Cardiac fibroblast (primary cell): Measurements from ENCODE around the gene GRPR.
A peak's percentile ranks its signal among the peaks of the same experiment; 100 is the strongest.

ENCODE experiments used
- DNase-seq, 2 donors: peaks; one replicate each; pipeline versions ENCODE4 v3.0.0 to v3.0.0-alpha.2; 2010; ENCODE audit warnings: low read depth in 2 of 2
- H3K4me3 ChIP-seq, 2 donors: replicated peaks in 1 of 2; 1 replicate in 1 of 2; 2 replicates in 1 of 2; pipeline ENCODE4 v1.5.1; 2011; ENCODE audit warnings: low read depth in 2 of 2, low read length in 2 of 2, mild to moderate bottlenecking in 2 of 2, moderate library complexity in 1 of 2
- TF ChIP-seq, protein P1 (sequence below): IDR thresholded peaks from one replicate; pipeline ENCODE4 v1.5.1; 2011; ENCODE audit warnings: low read depth, mild to moderate bottlenecking, low read length, inconsistent platforms

The GRPR gene

DNA sequence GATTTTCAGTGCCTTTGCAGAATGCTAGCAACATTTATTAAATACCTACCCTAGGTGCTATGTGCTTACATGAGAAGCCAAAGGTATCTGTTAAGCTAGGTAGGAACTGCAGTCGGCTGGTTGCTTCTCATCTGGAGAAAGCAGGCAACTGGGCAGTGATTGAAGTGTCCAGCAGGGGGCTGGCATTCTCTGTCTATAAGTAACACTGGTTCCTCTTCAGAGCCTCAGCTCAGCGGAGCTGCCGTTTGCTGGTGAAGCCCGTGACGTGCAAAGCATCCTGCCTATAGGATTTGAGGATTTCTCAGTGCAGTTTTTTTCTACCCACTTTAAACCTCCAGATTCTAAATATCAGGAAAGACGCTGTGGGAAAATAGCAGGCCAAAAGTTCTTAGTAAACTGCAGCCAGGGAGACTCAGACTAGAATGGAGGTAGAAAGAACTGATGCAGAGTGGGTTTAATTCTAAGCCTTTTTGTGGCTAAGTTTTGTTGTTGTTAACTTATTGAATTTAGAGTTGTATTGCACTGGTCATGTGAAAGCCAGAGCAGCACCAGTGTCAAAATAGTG, at the start of gene GRPR:
Gene GRPR, plus strand, starts transcription at position 344 of the 565 bp plus-strand sequence. CDS start 389 bp downstream, outside the sequence.
- no peak within 1 kb of the TSS for H3K4me3 ChIP-seq
- TF ChIP-seq, protein P1, sequence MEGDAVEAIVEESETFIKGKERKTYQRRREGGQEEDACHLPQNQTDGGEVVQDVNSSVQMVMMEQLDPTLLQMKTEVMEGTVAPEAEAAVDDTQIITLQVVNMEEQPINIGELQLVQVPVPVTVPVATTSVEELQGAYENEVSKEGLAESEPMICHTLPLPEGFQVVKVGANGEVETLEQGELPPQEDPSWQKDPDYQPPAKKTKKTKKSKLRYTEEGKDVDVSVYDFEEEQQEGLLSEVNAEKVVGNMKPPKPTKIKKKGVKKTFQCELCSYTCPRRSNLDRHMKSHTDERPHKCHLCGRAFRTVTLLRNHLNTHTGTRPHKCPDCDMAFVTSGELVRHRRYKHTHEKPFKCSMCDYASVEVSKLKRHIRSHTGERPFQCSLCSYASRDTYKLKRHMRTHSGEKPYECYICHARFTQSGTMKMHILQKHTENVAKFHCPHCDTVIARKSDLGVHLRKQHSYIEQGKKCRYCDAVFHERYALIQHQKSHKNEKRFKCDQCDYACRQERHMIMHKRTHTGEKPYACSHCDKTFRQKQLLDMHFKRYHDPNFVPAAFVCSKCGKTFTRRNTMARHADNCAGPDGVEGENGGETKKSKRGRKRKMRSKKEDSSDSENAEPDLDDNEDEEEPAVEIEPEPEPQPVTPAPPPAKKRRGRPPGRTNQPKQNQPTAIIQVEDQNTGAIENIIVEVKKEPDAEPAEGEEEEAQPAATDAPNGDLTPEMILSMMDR: peak; percentile 61
- peak; percentile 83 to 85 for DNase-seq

DNA sequence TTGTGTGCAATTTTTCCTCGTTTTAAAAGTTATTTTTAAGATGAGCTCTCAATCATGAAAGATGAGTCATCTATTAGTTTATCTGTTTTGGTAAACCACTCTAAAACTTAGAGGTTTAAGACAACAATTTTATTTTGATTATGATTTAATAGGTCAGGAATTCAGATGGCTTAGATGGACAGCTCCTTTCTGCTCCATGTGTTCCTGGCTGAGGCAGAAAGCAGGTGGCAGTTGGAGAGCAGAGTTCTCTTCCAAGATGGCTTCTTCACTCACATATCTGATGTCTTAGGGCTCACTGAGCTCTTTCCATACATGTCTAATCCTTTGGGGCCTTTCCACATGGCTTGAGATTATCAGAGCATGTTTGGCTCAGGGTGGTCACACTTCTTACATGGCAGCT, 48.3 kb upstream of the GRPR start:
- no peak overlapping the region for H3K4me3 ChIP-seq
- no peak for DNase-seq
- TF ChIP-seq, protein P1: no peak

DNA sequence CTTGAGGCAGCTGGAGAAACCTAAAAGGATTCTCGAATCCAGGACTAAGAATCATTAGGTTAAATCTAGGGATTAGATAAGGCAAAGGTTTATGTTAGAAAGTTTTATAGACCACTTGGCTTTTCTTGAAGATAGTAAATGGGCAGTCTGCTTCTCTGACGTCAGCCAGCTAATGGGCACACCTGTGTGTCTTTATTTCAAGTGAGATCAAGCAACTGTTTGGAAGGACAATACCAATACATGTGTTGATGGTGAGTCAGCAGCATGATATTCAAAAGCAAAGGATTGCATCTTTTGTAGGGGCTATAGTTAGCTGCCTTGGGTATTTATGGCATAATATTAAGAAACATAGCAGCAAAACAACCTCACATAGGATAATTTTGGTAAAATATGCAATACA, 46.5 kb upstream of the GRPR start:
- no peak overlapping the region for H3K4me3 ChIP-seq
- TF ChIP-seq, protein P1: no peak
- DNase-seq: peak in 1 of 2 donors; percentile 5

DNA sequence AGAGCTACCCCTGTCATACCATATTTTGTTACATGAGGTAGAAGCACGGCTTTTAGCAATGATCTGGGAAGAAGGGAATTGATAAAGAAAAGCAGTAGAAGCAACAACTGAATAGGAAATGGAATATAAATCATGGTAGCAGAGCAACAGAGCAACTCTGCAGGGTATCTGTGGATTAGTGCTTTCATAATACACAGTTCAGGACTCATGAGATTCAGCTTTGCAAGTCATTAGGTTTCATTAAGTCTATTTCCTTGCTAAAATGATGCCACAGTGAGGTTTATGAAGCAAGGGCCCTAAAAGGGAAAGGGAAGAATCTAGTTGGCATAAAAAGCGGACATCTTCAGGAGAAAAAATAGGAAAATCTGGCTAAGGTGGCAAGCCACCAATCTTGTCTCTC, 45.6 kb upstream of the GRPR start:
- TF ChIP-seq, protein P1: no peak
- DNase-seq: no peak

DNA sequence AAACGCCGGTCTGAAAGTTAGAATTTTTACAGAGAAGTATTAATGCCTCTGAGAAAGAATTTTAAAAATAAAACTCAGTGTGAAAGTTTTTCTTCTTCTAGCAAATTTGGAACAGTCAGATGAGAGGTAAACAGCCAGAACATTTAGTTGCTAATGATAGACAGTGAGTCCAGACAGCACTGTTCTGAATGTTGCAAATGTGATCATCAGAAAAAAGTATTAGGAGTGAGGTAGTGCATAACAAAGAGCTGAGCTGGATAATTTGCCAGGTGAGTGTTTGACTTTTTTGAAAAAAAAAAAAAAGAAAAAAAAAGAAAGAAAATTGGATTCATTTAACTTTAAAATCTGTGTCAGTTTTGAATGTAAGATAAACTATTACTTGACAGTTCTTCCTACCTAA, 42.0 kb upstream of the GRPR start:
- TF ChIP-seq, protein P1: no peak
- no peak overlapping the region for H3K4me3 ChIP-seq
- DNase-seq: no peak

More for the DNA sequence above, 45.6 kb upstream of the GRPR start:
- H3K4me3 ChIP-seq: no peak overlapping the region

DNA sequence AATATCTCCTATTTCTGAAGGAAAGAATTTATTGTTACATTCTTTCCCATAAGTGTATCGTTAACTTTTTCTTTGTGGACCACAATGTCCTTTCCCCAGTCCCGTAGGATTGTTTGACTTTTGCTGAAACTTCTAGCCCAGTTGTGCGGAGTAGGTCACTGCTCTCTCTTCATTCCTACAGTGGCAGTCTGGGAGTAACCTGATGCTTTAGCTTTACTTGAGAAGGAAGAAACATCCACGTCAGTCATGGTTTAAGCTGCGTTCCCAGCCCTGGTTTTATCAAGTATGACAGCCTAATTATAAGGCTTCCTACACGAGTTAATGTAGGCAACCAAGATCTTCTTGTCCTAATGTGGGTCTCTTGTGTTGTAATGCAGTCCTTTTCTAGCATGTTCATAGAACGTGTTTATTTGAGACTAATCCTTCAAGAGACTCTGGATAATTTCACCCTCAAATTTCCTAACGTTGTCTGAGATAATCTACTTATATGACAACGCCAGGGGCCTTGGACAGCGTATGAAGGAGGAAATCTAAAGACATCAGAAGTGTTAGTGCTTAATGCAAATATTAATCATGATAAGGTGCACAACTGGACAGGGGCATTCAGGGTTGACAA, 40.8 kb upstream of the GRPR start:
- TF ChIP-seq, protein P1: no peak
- DNase-seq: no peak
- H3K4me3 ChIP-seq: no peak overlapping the region
